NOMO-1 treated with DMSO at 0.1 percent for 48 hours (cell line): ENCODE results near the gene TP53RK.

Experiments
- DNase-seq: peaks from one replicate; lab custom pipeline; 2025; ENCODE audit not compliant: unreplicated experiment; lab: John Stamatoyannopoulos, UW

Gene TP53RK

GRCh38 chr20:46641424-46641823, 47.8 kb downstream of the TP53RK start:
- DNase-seq, result no peak

GRCh38 chr20:46640536-46641311, 48.5 kb downstream of the TP53RK start:
- DNase-seq, result no peak

GRCh38 chr20:46640044-46640443, 49.2 kb downstream of the TP53RK start:
- no peak for DNase-seq

GRCh38 chr20:46639587-46639986, 49.7 kb downstream of the TP53RK start:
- no peak for DNase-seq

GRCh38 chr20:46638898-46639274, 50.4 kb downstream of the TP53RK start:
- DNase-seq, result no peak

- no peak for DNase-seq
These were observed 50.9 kb downstream of the TP53RK start for GRCh38 chr20:46638134-46638897.

GRCh38 chr20:46637427-46638133, 51.7 kb downstream of the TP53RK start:
- DNase-seq, result no peak

- DNase-seq, result no peak
These were observed 52.2 kb downstream of the TP53RK start for GRCh38 chr20:46637020-46637419.

- no peak for DNase-seq
These were observed 52.7 kb downstream of the TP53RK start for GRCh38 chr20:46636514-46636913.

GRCh38 chr20:46635514-46636136, 53.6 kb downstream of the TP53RK start:
- no peak for DNase-seq

- no peak for DNase-seq
These were observed 54.7 kb downstream of the TP53RK start for GRCh38 chr20:46634528-46634927.
